Gastroesophageal sphincter (tissue), 4 donors: ENCODE data around the gene GPR132. TPM values are rescaled to one million over a fixed set of nuclear protein-coding genes. Genes with fewer than 3 reads are reported as not detected.
"Not testable (repeated sequence)": the region's sequence is repeated elsewhere in the genome, so short reads cannot be mapped to it uniquely, and the experiment has no call there.

Source experiments
- ATAC-seq: fragments of 150-250 bp; one replicate; pipeline ENCODE4 v1.9.1; 2016; ENCODE audit warnings: mild to moderate bottlenecking, moderate library complexity
- H3K27ac ChIP-seq, 4 donors: fragments of 200-600 bp; sonication (generic) in 3 of 4; 1 replicate in 3 of 4; 2 replicates in 1 of 4; pipeline ENCODE4 v1.5.1; 2016 to 2019
- H3K27me3 ChIP-seq: fragments of 200-600 bp; sonication (generic); one replicate; pipeline ENCODE4 v1.5.1; 2019
- H3K36me3 ChIP-seq, 2 donors: fragments of 200-600 bp; sonication (generic); one replicate each; pipeline ENCODE4 v1.5.1; 2019; ENCODE audit warnings: control low read depth in 1 of 2
- H3K4me1 ChIP-seq, 3 donors: fragments of 200-600 bp; sonication (generic); 1 replicate in 2 of 3; 2 replicates in 1 of 3; pipeline ENCODE4 v1.5.1; 2016 to 2019; ENCODE audit warnings: control low read depth in 2 of 3
- H3K4me3 ChIP-seq, 2 donors: fragments of 200-600 bp; sonication (generic); one replicate each; pipeline ENCODE4 v1.5.1; 2019; ENCODE audit warnings: mild to moderate bottlenecking in 1 of 2, moderate library complexity in 1 of 2
- H3K9me3 ChIP-seq, 3 donors: fragments of 200-600 bp; sonication (generic); one replicate each; pipeline ENCODE4 v1.5.1; 2017 to 2019; ENCODE audit warnings: control low read depth in 2 of 3
- CTCF ChIP-seq, 4 experiments: fragments of 200-600 bp in 2 of 4; fragments of 450-650 bp in 2 of 4; sonication (generic) in 1 of 4; IDR thresholded peaks; one replicate each; pipeline ENCODE4 v1.5.1; 2017 to 2019; ENCODE audit warnings: antibody characterized with exemption in 4 of 4, mild to moderate bottlenecking in 2 of 4, moderate library complexity in 2 of 4
- EP300 ChIP-seq: sonication (generic); formaldehyde crosslinking; IDR thresholded peaks from one replicate; pipeline ENCODE4 v1.6.1; 2017; ENCODE audit warnings: antibody characterized with exemption, mild to moderate bottlenecking
- POLR2A ChIP-seq, 2 donors: fragments of 450-650 bp; IDR thresholded peaks; one replicate each; pipeline ENCODE4 v1.6.1; 2017; ENCODE audit warnings: antibody characterized with exemption in 2 of 2, mild to moderate bottlenecking in 2 of 2, moderate library complexity in 1 of 2
- POLR2AphosphoS5 ChIP-seq: sonication (generic); formaldehyde crosslinking; IDR thresholded peaks from one replicate; pipeline ENCODE4 v1.6.1; 2017; ENCODE audit warnings: antibody characterized with exemption
- WGBS, 2 donors: methylation state at CpG; one replicate each; pipeline ENCODE4 v1.1.5; 2018; ENCODE audit warnings: low coverage in 1 of 2; 5-methylcytosine and 5-hydroxymethylcytosine counted together
- total RNA-seq, 4 donors: library from RNA; depleted of rRNA; stranded (reverse); fragments of >200 nt; gene quantifications; one replicate each; pipeline ENCODE4 v1.1.0, GENCODE V29; 2016

GPR132 gene
- total RNA-seq, 4 donors from 2014 or later: 1.0 to 3.2 (median 2.1) TPM

GRCh38 chr14:105085766-105086165 is 20.5 kb upstream of the GPR132 start:
- H3K4me3 ChIP-seq: no peak overlapping the region
- no peaks in the 10 kb centered on the region for H3K9me3 ChIP-seq
- H3K27ac ChIP-seq: no peak overlapping the region
- no peaks in the 10 kb centered on the region for H3K36me3 ChIP-seq
- TF ChIP-seq POLR2A (IDR thresholded peaks at IDR 0.05): no peak
- no peak for TF ChIP-seq CTCF (IDR thresholded peaks at IDR 0.05)
- no peak for TF ChIP-seq EP300
- TF ChIP-seq POLR2AphosphoS5: no peak
- peaks cover 0 to 52% (median 15%) of the 10 kb centered on the region in 3 donors for H3K4me1 ChIP-seq
- no peaks in the 10 kb centered on the region for H3K27me3 ChIP-seq
- no peak for ATAC-seq
- WGBS, 2 donors: 74 to 86% methylated on average over 1 to 2 of the region's 5 CpGs

DNA sequence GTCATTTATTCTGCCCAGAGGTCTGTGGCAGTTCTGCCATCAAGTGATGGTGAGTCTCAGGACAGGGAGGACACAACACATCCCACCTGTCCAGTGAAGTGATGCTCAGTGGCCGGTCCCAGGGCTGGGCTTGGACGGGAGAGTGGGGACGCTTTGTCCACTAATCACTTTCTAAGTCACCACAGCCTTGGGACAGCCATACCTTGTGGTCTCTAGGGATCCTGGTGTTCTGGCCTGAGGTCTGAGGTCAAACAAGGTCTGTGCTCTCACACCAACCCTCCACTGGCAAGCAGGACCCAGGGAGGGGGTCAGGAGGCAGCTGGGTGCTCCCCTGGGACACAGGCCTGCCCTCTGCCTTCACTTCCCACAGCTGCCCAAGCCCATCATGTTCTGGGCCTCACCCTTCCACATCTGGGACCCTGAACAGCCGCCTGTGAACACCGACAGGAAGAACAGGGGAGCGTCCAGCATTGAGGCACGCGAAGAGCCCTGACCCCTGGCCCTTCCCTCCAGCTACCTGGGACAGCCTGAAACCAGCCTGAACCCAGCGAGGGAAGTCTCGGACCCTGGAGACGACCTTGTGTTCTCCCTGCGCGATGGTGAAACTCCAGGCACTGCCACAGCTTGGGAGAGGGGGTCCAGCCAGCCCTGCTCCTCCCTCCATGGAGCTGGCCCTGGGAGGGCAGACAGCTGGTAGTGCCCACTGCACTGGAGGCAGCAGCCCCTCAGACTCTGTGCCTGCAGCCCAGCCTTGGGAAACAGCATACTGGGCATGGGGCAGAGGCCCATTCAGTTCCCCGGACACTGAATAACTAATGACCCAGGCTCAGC is 19.7 kb upstream of the GPR132 start:
- WGBS, 2 donors: 80% methylated on average over 1 of the region's 14 CpGs; no CpG with 5 or more reads in 1 of the 2 donors
- H3K27me3 ChIP-seq: no peaks in the 10 kb centered on the region

DNA sequence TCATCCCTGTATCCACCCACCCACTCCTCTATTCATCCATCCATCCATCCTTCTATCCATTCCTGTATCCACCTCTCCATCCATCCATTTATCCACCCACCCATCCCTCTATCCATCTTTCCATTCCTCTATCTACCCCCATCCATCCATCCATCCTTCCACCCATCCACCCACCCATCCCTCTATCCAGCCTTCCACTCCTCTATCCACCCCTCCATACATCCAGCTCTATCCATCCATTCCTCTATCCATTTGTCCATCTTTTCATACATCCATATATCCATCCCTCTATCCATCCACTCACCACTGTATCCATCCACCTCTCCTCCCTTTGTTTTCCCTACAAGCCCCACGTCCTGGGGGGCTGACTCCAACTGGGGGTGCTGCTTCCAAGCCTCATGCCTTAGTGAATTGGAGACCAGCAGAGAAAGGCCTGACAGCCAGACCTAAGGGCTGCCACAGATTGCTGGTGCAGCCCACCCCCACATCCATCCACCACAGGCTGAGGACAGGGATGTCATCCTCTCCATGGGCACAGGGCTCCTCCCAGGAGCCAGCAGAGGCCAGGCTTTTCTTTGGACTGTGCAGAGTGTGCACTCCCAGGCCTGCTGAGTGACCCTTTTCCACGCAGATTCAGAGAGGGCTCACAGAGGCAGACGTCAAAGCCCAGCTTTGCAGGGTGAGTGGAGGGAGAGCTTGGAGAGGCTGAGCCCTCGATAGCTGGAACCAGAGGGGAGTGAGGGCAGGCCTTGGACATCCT is 18.9 kb upstream of the GPR132 start:
- Histone ChIP-seq H3K27ac (no peak overlapping the region), H3K36me3 (no peaks in the 10 kb centered on the region), H3K4me3 (no peak overlapping the region), H3K4me1 (peaks cover 0 to 36% (median 13%) of the 10 kb centered on the region in 3 donors), H3K27me3 (no peaks in the 10 kb centered on the region), H3K9me3 (no peaks in the 10 kb centered on the region)
- WGBS, 2 donors: 88% methylated on average over 1 of the region's 4 CpGs; no CpG with 5 or more reads in 1 of the 2 donors
- TF ChIP-seq CTCF (IDR thresholded peaks at IDR 0.05): no peak
- no peak for TF ChIP-seq POLR2A (IDR thresholded peaks at IDR 0.05)
- TF ChIP-seq EP300: no peak
- no peak for TF ChIP-seq POLR2AphosphoS5
- ATAC-seq: no peak

More for the DNA sequence above, 19.7 kb upstream of the GPR132 start:
- Histone ChIP-seq H3K9me3 (no peaks in the 10 kb centered on the region), H3K4me1 (peaks cover 0 to 44% (median 13%) of the 10 kb centered on the region in 3 donors), H3K4me3 (no peak overlapping the region), H3K36me3 (no peaks in the 10 kb centered on the region), H3K27ac (no peak overlapping the region)
- TF ChIP-seq EP300 (no peak), CTCF (IDR thresholded peaks at IDR 0.05) (no peak), POLR2AphosphoS5 (no peak), POLR2A (IDR thresholded peaks at IDR 0.05) (no peak)
- ATAC-seq: no peak

GRCh38 chr14:105082703-105083102 is 17.5 kb upstream of the GPR132 start:
- Histone ChIP-seq H3K27me3 (no peaks in the 10 kb centered on the region), H3K27ac (no peak overlapping the region), H3K4me1 (peaks cover 0 to 22% (median 3%) of the 10 kb centered on the region in 3 donors), H3K4me3 (no peak overlapping the region), H3K36me3 (no peaks in the 10 kb centered on the region), H3K9me3 (no peaks in the 10 kb centered on the region)
- no peak for ATAC-seq
- TF ChIP-seq POLR2A (IDR thresholded peaks at IDR 0.05) (no peak), EP300 (no peak), POLR2AphosphoS5 (no peak), CTCF (IDR thresholded peaks at IDR 0.05) (no peak)
- WGBS, 2 donors: 100% methylated on average over 1 of the region's 1 CpG

DNA sequence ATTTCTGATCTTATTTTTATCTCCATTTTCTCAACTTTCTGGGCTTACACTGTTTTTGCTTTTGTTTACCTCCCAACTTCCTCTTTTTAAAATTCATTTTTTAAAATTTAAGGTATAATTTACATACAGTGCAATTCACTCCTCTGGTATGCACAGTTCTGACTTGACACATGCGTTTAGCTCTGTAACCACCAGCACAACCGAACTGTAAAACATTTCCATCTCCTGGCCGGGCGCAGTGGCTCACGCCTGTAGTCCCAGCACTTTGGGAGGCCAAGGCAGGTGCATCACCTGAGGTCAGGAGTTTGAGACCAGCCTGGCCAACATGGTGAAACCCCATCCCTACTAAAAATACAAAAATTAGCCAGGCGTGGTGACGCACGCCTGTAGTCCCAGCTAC is 16.2 kb upstream of the GPR132 start:
- not testable (repeated sequence) for H3K4me3 ChIP-seq, H3K27ac ChIP-seq, H3K36me3 ChIP-seq, H3K9me3 ChIP-seq, H3K27me3 ChIP-seq, ATAC-seq
- H3K4me1 ChIP-seq: peaks cover 0 to 10% (median 2%) of the 10 kb centered on the region in 3 donors
- 20 to 45% methylated on average over 1 to 2 of the region's 8 CpGs for WGBS, 2 donors
